Upper lobe of right lung (tissue), 1 donor: ENCODE data around the gene KCTD16. TPM values are rescaled to one million over a fixed set of nuclear protein-coding genes. Genes with fewer than 3 reads are reported as not detected.

Experiments
- ATAC-seq: fragments of 200-7000 bp; cut with Tn5 transposase; one replicate; pipeline ENCODE4 v1.9.1; 2020; ENCODE audit warnings: mild to moderate bottlenecking, moderate library complexity
- DNase-seq: peaks from one replicate; pipeline ENCODE4 v3.0.0-alpha.2; 2020
- H3K27ac ChIP-seq: fragments of 200-600 bp; one replicate; pipeline ENCODE4 v1.8.0; 2022
- H3K27me3 ChIP-seq: fragments of 200-600 bp; one replicate; pipeline ENCODE4 v1.8.0; 2022; ENCODE audit warnings: mild to moderate bottlenecking
- H3K36me3 ChIP-seq: fragments of 200-600 bp; one replicate; pipeline ENCODE4 v1.8.0; 2022
- H3K4me1 ChIP-seq: fragments of 200-600 bp; one replicate; pipeline ENCODE4 v1.8.0; 2022
- H3K4me3 ChIP-seq: fragments of 200-600 bp; one replicate; pipeline ENCODE4 v1.8.0; 2022; ENCODE audit warnings: mild to moderate bottlenecking
- H3K9me3 ChIP-seq: fragments of 200-600 bp; one replicate; pipeline ENCODE4 v1.8.0; 2022
- CTCF ChIP-seq: fragments of 200-600 bp; IDR thresholded peaks from one replicate; pipeline ENCODE4 v1.8.0; 2022; ENCODE audit warnings: antibody characterized with exemption
- intact Hi-C: fragments of 100-400 bp; cut with DNase I; formaldehyde crosslinking; loops from one replicate; pipeline ENCODE4 v1.11.0; 2022
- total RNA-seq: library from RNA; stranded (reverse); fragmentation: NEBNext Ultra II Directional; extraction: Animal tissue kit (Norgen Biotek cat#: 25700); gene quantifications from one replicate; pipeline ENCODE4 v1.2.1, GENCODE V29; 2021
- donor health status: DM: no; HTN: yes; CAD: no; lungs with severe emphysema.

The KCTD16 gene
- total RNA-seq, 1 donor from 2014 or later = 5.1 TPM

GRCh38 chr5:144201588-144201987, 30.9 kb downstream of the KCTD16 start:
- H3K4me1 ChIP-seq = no peaks in the 10 kb centered on the region
- peaks cover 16% of the 10 kb centered on the region for H3K27me3 ChIP-seq
- DNase-seq (no peak), ATAC-seq (no peak)
- no peak overlapping the region for H3K4me3 ChIP-seq
- TF ChIP-seq CTCF = no peak
- H3K36me3 ChIP-seq = no peaks in the 10 kb centered on the region
- intact Hi-C loops = no loop called here
- no peaks in the 10 kb centered on the region for H3K9me3 ChIP-seq
- no peak overlapping the region for H3K27ac ChIP-seq

- Histone ChIP-seq H3K27ac (no peak overlapping the region), H3K4me1 (no peaks in the 10 kb centered on the region), H3K9me3 (no peaks in the 10 kb centered on the region), H3K4me3 (no peak overlapping the region), H3K27me3 (peaks cover 20% of the 10 kb centered on the region), H3K36me3 (no peaks in the 10 kb centered on the region)
- ATAC-seq = no peak
- no peak for DNase-seq
- intact Hi-C loops = no loop called here
- no peak for TF ChIP-seq CTCF
Observed at GRCh38 chr5:144202072-144202471, 31.4 kb downstream of the KCTD16 start.

- no peak for ATAC-seq
- intact Hi-C loops = no loop called here
Observed at GRCh38 chr5:144202726-144203125, 32.1 kb downstream of the KCTD16 start.

GRCh38 chr5:144203750-144204596, 33.3 kb downstream of the KCTD16 start:
- Histone ChIP-seq H3K9me3 (no peaks in the 10 kb centered on the region), H3K27me3 (peaks cover 22% of the 10 kb centered on the region), H3K4me1 (no peaks in the 10 kb centered on the region), H3K4me3 (no peak overlapping the region), H3K36me3 (no peaks in the 10 kb centered on the region), H3K27ac (no peak overlapping the region)
- no peak for DNase-seq
- TF ChIP-seq CTCF = peak; percentile 94
- peak; percentile 86 for ATAC-seq
- intact Hi-C loops = no loop called here

More at GRCh38 chr5:144202726-144203125, 32.1 kb downstream of the KCTD16 start:
- DNase-seq = no peak
- no peak overlapping the region for H3K4me3 ChIP-seq
- H3K36me3 ChIP-seq = no peaks in the 10 kb centered on the region
- no peak for TF ChIP-seq CTCF
- peaks cover 22% of the 10 kb centered on the region for H3K27me3 ChIP-seq
- H3K27ac ChIP-seq = no peak overlapping the region
- no peaks in the 10 kb centered on the region for H3K4me1 ChIP-seq
- H3K9me3 ChIP-seq = no peaks in the 10 kb centered on the region

GRCh38 chr5:144205141-144205551, 34.5 kb downstream of the KCTD16 start:
- peaks cover 22% of the 10 kb centered on the region for H3K27me3 ChIP-seq
- no peaks in the 10 kb centered on the region for H3K9me3 ChIP-seq
- intact Hi-C loops = no loop called here
- H3K27ac ChIP-seq = no peak overlapping the region
- TF ChIP-seq CTCF = no peak
- DNase-seq (peak; percentile 63), ATAC-seq (peak; percentile 48)
- no peaks in the 10 kb centered on the region for H3K4me1 ChIP-seq
- H3K4me3 ChIP-seq = peak overlapping the region; percentile 49
- no peaks in the 10 kb centered on the region for H3K36me3 ChIP-seq
